Tibial artery (tissue), 4 donors: ENCODE data around the gene FILIP1.

ENCODE experiments used
- DNase-seq, 2 donors: peaks; one replicate each; pipeline ENCODE4 v3.0.0-alpha.2; 2019
- H3K27ac ChIP-seq, 2 donors: fragments of 200-600 bp; sonication (generic) in 1 of 2; 1 replicate in 1 of 2; 2 replicates in 1 of 2; pipeline ENCODE4 v1.5.1; 2018 to 2019; ENCODE audit warnings: mild to moderate bottlenecking in 1 of 2
- H3K27me3 ChIP-seq, 2 donors: fragments of 200-600 bp; sonication (generic) in 1 of 2; one replicate each; pipeline versions ENCODE4 v1.5.1 to v1.6.0; 2016 to 2019
- H3K36me3 ChIP-seq, 3 donors: fragments of 200-600 bp; sonication (generic) in 2 of 3; one replicate each; pipeline ENCODE4 v1.5.1; 2016 to 2019; ENCODE audit warnings: mild to moderate bottlenecking in 2 of 3
- H3K4me1 ChIP-seq, 4 donors: fragments of 200-600 bp; sonication (generic) in 2 of 4; 1 replicate in 3 of 4; 2 replicates in 1 of 4; pipeline ENCODE4 v1.5.1; 2016 to 2019
- H3K4me3 ChIP-seq, 2 donors: fragments of 200-600 bp; sonication (generic) in 1 of 2; 1 replicate in 1 of 2; 2 replicates in 1 of 2; pipeline ENCODE4 v1.5.1; 2018 to 2019; ENCODE audit warnings: mild to moderate bottlenecking in 2 of 2
- H3K9me3 ChIP-seq, 3 donors: fragments of 200-600 bp; sonication (generic) in 1 of 3; one replicate each; pipeline ENCODE4 v1.5.1; 2016 to 2019
- intact Hi-C: fragments of 100-400 bp; cut with DNase I; formaldehyde crosslinking; loops from one replicate; pipeline ENCODE4 v1.15.0; 2023; ENCODE audit warnings: low total_unique reads
- TF ChIP-seq, protein P1 (sequence below), 2 experiments: fragments of 200-600 bp in 1 of 2; fragments of 450-650 bp in 1 of 2; IDR thresholded peaks; one replicate each; pipeline ENCODE4 v1.5.1; 2017 to 2019; ENCODE audit warnings: antibody characterized with exemption in 2 of 2, mild to moderate bottlenecking in 1 of 2, moderate library complexity in 1 of 2

Gene FILIP1

DNA sequence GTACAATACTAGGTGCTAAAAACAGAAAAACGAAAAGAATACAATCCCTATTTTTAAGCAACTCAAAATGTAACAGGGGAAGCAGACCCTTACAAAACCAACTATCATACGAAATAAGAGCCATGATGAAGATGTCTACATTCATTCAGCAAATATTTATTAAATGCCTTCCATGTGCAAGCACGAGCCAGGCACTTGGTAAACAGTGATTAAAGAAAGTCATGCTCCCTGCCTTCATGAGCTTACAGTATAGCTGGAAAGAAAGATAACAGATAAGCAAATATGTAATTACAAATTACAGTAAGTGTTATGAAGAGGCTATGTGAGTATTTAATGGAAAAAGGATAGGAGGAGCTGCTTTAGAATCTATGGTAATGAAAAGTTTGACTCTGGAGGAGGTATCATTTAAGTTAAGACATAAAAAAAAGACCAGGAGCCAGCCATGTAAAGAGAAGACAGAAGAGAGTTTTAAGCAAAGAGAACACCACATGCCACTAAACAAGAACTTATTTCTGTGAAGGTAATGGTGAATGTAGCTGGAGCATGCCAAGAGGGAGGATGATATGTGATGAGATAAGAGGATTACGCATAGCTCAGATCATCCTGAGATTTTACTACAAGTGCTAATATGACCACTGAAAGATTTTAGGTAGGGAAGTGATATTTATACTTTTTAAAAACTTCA lies 230.7 kb downstream of the FILIP1 start:
- TF ChIP-seq, protein P1, sequence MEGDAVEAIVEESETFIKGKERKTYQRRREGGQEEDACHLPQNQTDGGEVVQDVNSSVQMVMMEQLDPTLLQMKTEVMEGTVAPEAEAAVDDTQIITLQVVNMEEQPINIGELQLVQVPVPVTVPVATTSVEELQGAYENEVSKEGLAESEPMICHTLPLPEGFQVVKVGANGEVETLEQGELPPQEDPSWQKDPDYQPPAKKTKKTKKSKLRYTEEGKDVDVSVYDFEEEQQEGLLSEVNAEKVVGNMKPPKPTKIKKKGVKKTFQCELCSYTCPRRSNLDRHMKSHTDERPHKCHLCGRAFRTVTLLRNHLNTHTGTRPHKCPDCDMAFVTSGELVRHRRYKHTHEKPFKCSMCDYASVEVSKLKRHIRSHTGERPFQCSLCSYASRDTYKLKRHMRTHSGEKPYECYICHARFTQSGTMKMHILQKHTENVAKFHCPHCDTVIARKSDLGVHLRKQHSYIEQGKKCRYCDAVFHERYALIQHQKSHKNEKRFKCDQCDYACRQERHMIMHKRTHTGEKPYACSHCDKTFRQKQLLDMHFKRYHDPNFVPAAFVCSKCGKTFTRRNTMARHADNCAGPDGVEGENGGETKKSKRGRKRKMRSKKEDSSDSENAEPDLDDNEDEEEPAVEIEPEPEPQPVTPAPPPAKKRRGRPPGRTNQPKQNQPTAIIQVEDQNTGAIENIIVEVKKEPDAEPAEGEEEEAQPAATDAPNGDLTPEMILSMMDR (IDR thresholded peaks at IDR 0.05), result no peak
- peaks cover 13 to 62% (median 38%) of the 10 kb centered on the region in 3 donors for H3K36me3 ChIP-seq
- intact Hi-C loops, result loop anchor here (5.0 kb wide), 1 partner anchor 264 kb away; no protein-coding TSS in a partner anchor

DNA sequence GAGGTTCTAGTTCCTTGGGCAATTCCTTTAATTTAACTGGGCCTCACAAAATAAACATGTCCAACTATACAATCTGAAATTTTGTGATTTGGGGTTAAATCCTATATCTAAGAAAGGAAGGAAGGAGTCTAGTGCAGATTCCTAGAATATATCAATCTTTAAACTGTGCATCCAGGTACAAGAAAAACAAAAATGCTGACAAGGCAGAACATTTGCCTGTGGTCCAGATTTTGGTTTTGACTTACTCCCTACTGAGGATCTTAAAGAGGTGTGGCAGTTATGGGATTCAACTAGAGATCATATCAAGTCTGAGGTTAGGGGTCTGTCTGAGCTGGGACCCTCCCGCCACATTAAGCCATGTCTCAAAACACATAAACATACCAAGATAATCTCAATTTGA lies 232.3 kb downstream of the FILIP1 start:
- no peak for DNase-seq
- intact Hi-C loops, result loop anchor here (5.0 kb wide), 1 partner anchor 266 kb away; no protein-coding TSS in a partner anchor
- H3K36me3 ChIP-seq, result peaks cover 16 to 71% (median 38%) of the 10 kb centered on the region in 3 donors
- TF ChIP-seq, protein P1 (IDR thresholded peaks at IDR 0.05), result no peak
- H3K4me1 ChIP-seq, result peaks cover 0 to 4% (median 0%) of the 10 kb centered on the region in 4 donors
- no peak overlapping the region for H3K4me3 ChIP-seq
- no peaks in the 10 kb centered on the region for H3K9me3 ChIP-seq
- no peak overlapping the region for H3K27ac ChIP-seq
- H3K27me3 ChIP-seq, result no peaks in the 10 kb centered on the region

More for the DNA sequence above, 230.7 kb downstream of the FILIP1 start:
- H3K9me3 ChIP-seq, result no peaks in the 10 kb centered on the region
- H3K4me3 ChIP-seq, result no peak overlapping the region
- no peak overlapping the region for H3K27ac ChIP-seq
- no peak for DNase-seq
- H3K4me1 ChIP-seq, result peaks cover 0 to 9% (median 5%) of the 10 kb centered on the region in 4 donors
- H3K27me3 ChIP-seq, result no peaks in the 10 kb centered on the region

DNA sequence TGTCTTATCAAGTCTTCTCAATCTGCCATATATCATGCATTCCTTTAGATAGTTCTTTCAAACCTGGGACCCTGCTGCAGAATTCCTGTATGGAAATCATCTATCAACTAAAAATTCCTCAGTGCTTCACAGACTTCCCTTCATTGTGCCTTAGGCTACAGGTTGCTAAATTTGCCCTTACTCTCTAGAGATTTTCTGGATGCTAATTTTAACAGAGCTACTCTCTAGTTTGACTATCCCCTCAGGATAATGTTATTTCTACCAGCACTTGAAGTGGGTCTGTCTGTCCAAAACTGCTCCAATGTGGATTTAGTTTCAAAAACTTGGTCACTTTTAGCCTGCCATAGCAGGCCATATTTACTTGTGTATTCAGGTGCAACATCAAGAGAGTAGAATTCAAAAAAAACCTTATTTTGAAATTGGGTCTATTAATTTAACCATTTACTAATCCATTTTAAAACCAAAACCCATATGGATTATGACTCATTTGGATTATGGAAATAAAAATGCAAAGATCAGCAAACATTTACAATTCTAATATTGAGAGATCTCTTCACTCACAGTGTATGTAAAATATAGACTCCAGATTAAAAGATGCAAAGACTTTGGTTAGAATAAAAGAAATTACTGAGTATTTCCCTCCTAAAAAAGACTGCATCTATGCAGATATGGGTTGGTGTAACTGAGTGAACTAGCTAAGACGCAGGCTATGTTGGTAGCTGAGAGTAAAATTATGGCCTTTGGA lies 236.1 kb downstream of the FILIP1 start:
- no peak for DNase-seq
- Histone ChIP-seq H3K4me3 (no peak overlapping the region), H3K36me3 (peaks cover 31 to 64% (median 54%) of the 10 kb centered on the region in 3 donors), H3K27me3 (no peaks in the 10 kb centered on the region), H3K4me1 (no peaks in the 10 kb centered on the region), H3K27ac (no peak overlapping the region), H3K9me3 (no peaks in the 10 kb centered on the region)
- TF ChIP-seq, protein P1 (IDR thresholded peaks at IDR 0.05), result no peak
- intact Hi-C loops, result no loop called here

DNA sequence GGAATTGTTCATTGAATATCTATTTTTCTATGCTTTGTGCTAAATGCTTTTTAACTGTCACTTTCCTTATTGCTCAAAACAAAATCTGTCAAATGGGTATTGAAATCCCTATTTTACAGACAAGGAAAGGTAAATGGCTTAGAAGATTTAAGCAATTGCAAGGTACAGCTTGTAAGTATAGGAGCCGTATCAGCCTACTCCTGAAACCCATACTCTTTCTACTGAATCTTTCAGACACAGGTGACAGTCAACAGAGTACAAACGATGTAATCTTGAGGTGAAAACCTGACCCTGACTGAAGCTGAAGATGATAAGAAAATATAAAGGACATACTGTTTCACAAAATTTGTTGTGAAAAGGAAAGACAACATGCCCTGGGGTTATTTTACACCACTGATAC lies 243.0 kb downstream of the FILIP1 start:
- Histone ChIP-seq H3K4me1 (no peaks in the 10 kb centered on the region), H3K4me3 (no peak overlapping the region), H3K27ac (no peak overlapping the region), H3K9me3 (no peaks in the 10 kb centered on the region), H3K36me3 (peaks cover 10 to 26% (median 12%) of the 10 kb centered on the region in 3 donors), H3K27me3 (no peaks in the 10 kb centered on the region)
- TF ChIP-seq, protein P1 (IDR thresholded peaks at IDR 0.05), result no peak
- no peak for DNase-seq
- intact Hi-C loops, result no loop called here

DNA sequence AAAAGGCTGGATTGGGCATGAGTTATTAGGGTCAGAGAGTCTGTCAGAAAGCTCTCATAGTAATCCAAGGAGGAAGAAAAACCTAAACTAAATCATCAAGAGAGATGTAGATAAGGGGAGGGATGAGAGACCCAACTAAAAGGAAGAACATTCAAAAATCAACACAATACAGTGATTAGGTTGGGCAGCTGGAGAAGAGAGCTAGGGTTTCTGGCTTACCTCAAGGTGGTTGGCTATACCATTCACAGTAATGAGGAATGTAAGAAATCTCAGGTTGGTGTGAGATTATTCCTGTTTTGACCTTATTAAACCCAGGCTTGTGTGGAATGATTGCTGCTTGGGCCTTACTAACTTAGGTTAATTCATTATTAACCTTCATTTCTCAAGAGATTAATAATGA lies 243.8 kb downstream of the FILIP1 start:
- Histone ChIP-seq H3K4me3 (no peak overlapping the region), H3K9me3 (no peaks in the 10 kb centered on the region), H3K4me1 (peaks cover 0 to 1% (median 0%) of the 10 kb centered on the region in 4 donors), H3K27me3 (no peaks in the 10 kb centered on the region), H3K27ac (no peak overlapping the region), H3K36me3 (peaks cover 4 to 18% (median 5%) of the 10 kb centered on the region in 3 donors)
- intact Hi-C loops, result no loop called here
- DNase-seq, result no peak
- TF ChIP-seq, protein P1 (IDR thresholded peaks at IDR 0.05), result no peak
